ENCODE results near the gene CCDC7.

GRCh38 chr10:32540691-32541470 lies 94.9 kb downstream of the CCDC7 start:
- TF ChIP-seq, protein P1, sequence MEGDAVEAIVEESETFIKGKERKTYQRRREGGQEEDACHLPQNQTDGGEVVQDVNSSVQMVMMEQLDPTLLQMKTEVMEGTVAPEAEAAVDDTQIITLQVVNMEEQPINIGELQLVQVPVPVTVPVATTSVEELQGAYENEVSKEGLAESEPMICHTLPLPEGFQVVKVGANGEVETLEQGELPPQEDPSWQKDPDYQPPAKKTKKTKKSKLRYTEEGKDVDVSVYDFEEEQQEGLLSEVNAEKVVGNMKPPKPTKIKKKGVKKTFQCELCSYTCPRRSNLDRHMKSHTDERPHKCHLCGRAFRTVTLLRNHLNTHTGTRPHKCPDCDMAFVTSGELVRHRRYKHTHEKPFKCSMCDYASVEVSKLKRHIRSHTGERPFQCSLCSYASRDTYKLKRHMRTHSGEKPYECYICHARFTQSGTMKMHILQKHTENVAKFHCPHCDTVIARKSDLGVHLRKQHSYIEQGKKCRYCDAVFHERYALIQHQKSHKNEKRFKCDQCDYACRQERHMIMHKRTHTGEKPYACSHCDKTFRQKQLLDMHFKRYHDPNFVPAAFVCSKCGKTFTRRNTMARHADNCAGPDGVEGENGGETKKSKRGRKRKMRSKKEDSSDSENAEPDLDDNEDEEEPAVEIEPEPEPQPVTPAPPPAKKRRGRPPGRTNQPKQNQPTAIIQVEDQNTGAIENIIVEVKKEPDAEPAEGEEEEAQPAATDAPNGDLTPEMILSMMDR (IDR thresholded peaks at IDR 0.05; ENCODE audit: insufficient read depth, low read depth, low read length): no peak
- no peak for TF ChIP-seq EZH2 (IDR thresholded peaks at IDR 0.05; ENCODE audit: insufficient read depth, low read length)
